H1 (cell line): ENCODE results near the gene IRX4. TPM values are rescaled to one million over a fixed set of nuclear protein-coding genes. Genes with fewer than 3 reads are reported as not detected.

Source experiments
- CTCF ChIA-PET: fragments of 300-600 bp; sonication (Branson Sonifier 250); formaldehyde crosslinking; loops from one replicate; lab custom pipeline; 2021; ENCODE audit not compliant: partially characterized antibody; lab: Charles Lee
- POLR2A ChIA-PET: fragments of 300-600 bp; sonication (Branson Sonifier 250); formaldehyde crosslinking; loops from one replicate; lab custom pipeline; 2021; ENCODE audit warnings: inconsistent platforms; ENCODE audit not compliant: partially characterized antibody; lab: Charles Lee
- DNase-seq, 2 experiments: peaks; one replicate each; pipeline versions ENCODE4 v3.0.0 to v3.0.0-alpha.2; 2010 to 2022; ENCODE audit warnings: low spot score in 2 of 2, low read depth in 1 of 2, mixed read lengths in 1 of 2
- FAIRE-seq: peaks from 2 replicates; lab custom pipeline; 2011; peaks lifted over from hg19 to GRCh38; lab: Jason Lieb, UNC
- H2AFZ ChIP-seq: 2 replicates; pipeline ENCODE4 v1.8.1; 2012; ENCODE audit warnings: low read length, inconsistent platforms
- H2AK5ac ChIP-seq: 2 replicates; pipeline ENCODE4 v1.6.1; 2013; ENCODE audit warnings: low read depth, low read length
- H2BK120ac ChIP-seq: replicated peaks from 2 replicates; pipeline ENCODE3; 2013; ENCODE audit warnings: low read depth, low read length, inconsistent platforms
- H2BK12ac ChIP-seq: 2 replicates; pipeline ENCODE4 v1.6.1; 2013; ENCODE audit warnings: low read depth, low read length
- H2BK15ac ChIP-seq: 2 replicates; pipeline ENCODE4 v1.6.1; 2013; ENCODE audit warnings: low read length
- H2BK20ac ChIP-seq: 2 replicates; pipeline ENCODE4 v1.6.1; 2013; ENCODE audit warnings: low read length
- H2BK5ac ChIP-seq: 2 replicates; pipeline ENCODE4 v1.6.1; 2013; ENCODE audit warnings: low read depth, low read length
- H3K14ac ChIP-seq: 2 replicates; pipeline ENCODE4 v1.6.1; 2013; ENCODE audit warnings: inconsistent platforms; ENCODE audit not compliant: insufficient read length
- H3K18ac ChIP-seq: 2 replicates; pipeline ENCODE4 v1.6.1; 2013; ENCODE audit warnings: low read length; ENCODE audit errors: extremely low read depth
- H3K23ac ChIP-seq: 2 replicates; pipeline ENCODE4 v1.6.1; 2013; ENCODE audit warnings: inconsistent platforms; ENCODE audit not compliant: insufficient read length
- H3K23me2 ChIP-seq: 2 replicates; pipeline ENCODE4 v1.6.1; 2013; ENCODE audit warnings: low read depth, low read length
- H3K27ac ChIP-seq: 2 replicates; pipeline ENCODE4 v1.6.1; 2011; ENCODE audit warnings: low read depth, low read length, inconsistent platforms
- H3K27me3 ChIP-seq, 4 experiments: replicated peaks in 1 of 4; 1 replicate in 1 of 4; 2 replicates in 3 of 4; pipeline versions ENCODE4 v1.6.1 to v1.8.1; 2011 to 2013; ENCODE audit warnings: low read length in 3 of 4, mild to moderate bottlenecking in 3 of 4, inconsistent platforms in 2 of 4, mixed read lengths in 2 of 4, moderate library complexity in 1 of 4; ENCODE audit not compliant: control insufficient read depth in 3 of 4, insufficient read depth in 3 of 4; ENCODE audit errors: extremely low read depth in 1 of 4
- H3K36me3 ChIP-seq, 4 experiments: 2 replicates each; pipeline versions ENCODE4 v1.6.1 to v1.8.1; 2011 to 2013; ENCODE audit warnings: mild to moderate bottlenecking in 4 of 4, low read length in 3 of 4, moderate library complexity in 2 of 4, control low read depth in 1 of 4, inconsistent platforms in 1 of 4; ENCODE audit not compliant: insufficient read depth in 4 of 4, control insufficient read depth in 2 of 4
- H3K4ac ChIP-seq: replicated peaks from 2 replicates; pipeline ENCODE3; 2013; ENCODE audit warnings: low read length, low read depth, mixed read lengths, inconsistent platforms; ENCODE audit not compliant: insufficient read length
- H3K4me1 ChIP-seq, 4 experiments: replicated peaks in 1 of 4; 1 replicate in 1 of 4; 2 replicates in 3 of 4; pipeline versions ENCODE4 v1.6.1 to v1.8.1; 2011 to 2013; ENCODE audit warnings: low read length in 3 of 4, inconsistent platforms in 2 of 4, mixed read lengths in 1 of 4; ENCODE audit not compliant: insufficient read depth in 4 of 4, control insufficient read depth in 3 of 4
- H3K4me2 ChIP-seq, 2 experiments: 2 replicates each; pipeline versions ENCODE4 v1.6.1 to v1.8.1; 2011 to 2013; ENCODE audit warnings: low read depth in 2 of 2, low read length in 2 of 2, control low read depth in 1 of 2, inconsistent platforms in 1 of 2, mild to moderate bottlenecking in 1 of 2; ENCODE audit not compliant: insufficient read depth in 1 of 2
- H3K4me3 ChIP-seq, 4 experiments: fragments of 200-600, 300-600 bp in 1 of 4; sonication (generic), shearing (Covaris generic), sonication (Bioruptor Twin) in 1 of 4; 2 replicates each; pipeline versions ENCODE4 v1.5.1 to v1.8.1; 2011 to 2016; ENCODE audit warnings: low read length in 4 of 4, low read depth in 3 of 4, control low read depth in 2 of 4, inconsistent platforms in 2 of 4, mild to moderate bottlenecking in 2 of 4, mixed read lengths in 1 of 4, moderate library complexity in 1 of 4; ENCODE audit not compliant: insufficient read depth in 2 of 4; ENCODE audit errors: extremely low read depth in 1 of 4
- H3K56ac ChIP-seq: replicated peaks from 2 replicates; pipeline ENCODE3; 2013; ENCODE audit warnings: low read depth, mild to moderate bottlenecking, mixed read lengths, low read length, inconsistent platforms; ENCODE audit not compliant: insufficient read length
- H3K79me1 ChIP-seq: 2 replicates; pipeline ENCODE4 v1.6.1; 2013; ENCODE audit warnings: low read depth, low read length, control low read depth
- H3K79me2 ChIP-seq, 2 experiments: 2 replicates each; pipeline versions ENCODE4 v1.6.1 to v1.8.1; 2012 to 2013; ENCODE audit warnings: low read length in 2 of 2, mild to moderate bottlenecking in 2 of 2, inconsistent platforms in 1 of 2; ENCODE audit not compliant: insufficient read depth in 2 of 2, control insufficient read depth in 1 of 2
- H3K9ac ChIP-seq, 4 experiments: replicated peaks in 1 of 4; 1 replicate in 1 of 4; 2 replicates in 3 of 4; pipeline versions ENCODE4 v1.6.1 to v1.8.1; 2011 to 2013; ENCODE audit warnings: low read depth in 3 of 4, low read length in 3 of 4, control low read depth in 2 of 4, mild to moderate bottlenecking in 2 of 4, moderate library complexity in 2 of 4, inconsistent platforms in 1 of 4; ENCODE audit errors: extremely low read depth in 1 of 4
- H3K9me3 ChIP-seq, 2 experiments: 2 replicates each; pipeline versions ENCODE4 v1.6.1 to v1.8.1; 2012 to 2013; ENCODE audit warnings: mild to moderate bottlenecking in 2 of 2, moderate library complexity in 2 of 2, control low read depth in 1 of 2, inconsistent platforms in 1 of 2, low read depth in 1 of 2, low read length in 1 of 2, mixed read lengths in 1 of 2; ENCODE audit not compliant: insufficient read depth in 2 of 2
- H4K20me1 ChIP-seq, 2 experiments: replicated peaks in 1 of 2; 2 replicates each; pipeline versions ENCODE3 to v1.8.1; 2011 to 2013; ENCODE audit warnings: inconsistent platforms in 2 of 2, low read length in 2 of 2, mild to moderate bottlenecking in 1 of 2; ENCODE audit not compliant: insufficient read depth in 2 of 2, control insufficient read depth in 1 of 2
- H4K5ac ChIP-seq: 2 replicates; pipeline ENCODE4 v1.6.1; 2013; ENCODE audit warnings: low read length, low read depth, mixed read lengths, inconsistent platforms; ENCODE audit not compliant: insufficient read length
- H4K8ac ChIP-seq: 2 replicates; pipeline ENCODE4 v1.8.0; 2013; ENCODE audit warnings: mild to moderate bottlenecking, moderate library complexity, low read length, inconsistent platforms; ENCODE audit not compliant: insufficient read depth; ENCODE audit errors: extremely low read depth
- H4K91ac ChIP-seq: replicated peaks from 2 replicates; pipeline ENCODE3; 2013; ENCODE audit warnings: low read length, mixed read lengths, inconsistent platforms; ENCODE audit not compliant: insufficient read length
- ASH2L ChIP-seq: fragments of 200-600, 300-600 bp; sonication (generic); IDR thresholded peaks from one replicate; pipeline ENCODE4 v1.7.1; 2017; ENCODE audit warnings: low read length
- CTBP2 ChIP-seq: IDR thresholded peaks from 2 replicates; pipeline ENCODE4 v1.7.0; 2011; ENCODE audit warnings: borderline replicate concordance, mild to moderate bottlenecking, moderate library complexity, mixed read lengths, low read length; ENCODE audit not compliant: insufficient read depth, insufficient read length
- EGR1 ChIP-seq: IDR thresholded peaks from 2 replicates; pipeline ENCODE4 v1.6.1; 2011; ENCODE audit warnings: low read depth, low read length, borderline replicate concordance
- KDM1A ChIP-seq: fragments of 200-600, 300-600 bp; sonication (generic); IDR thresholded peaks from 2 replicates; pipeline ENCODE4 v1.7.1; 2016; ENCODE audit warnings: mild to moderate bottlenecking, low read length, borderline replicate concordance
- SIN3A ChIP-seq, 2 experiments: IDR thresholded peaks in 1 of 2; conservative IDR thresholded peaks in 1 of 2; 2 replicates each; pipeline ENCODE4 v1.6.1; 2011 to 2012; ENCODE audit warnings: low read length in 2 of 2, improper control_type of control experiment in 1 of 2, low read depth in 1 of 2, mild to moderate bottlenecking in 1 of 2
- SUZ12 ChIP-seq: fragments of 200-600 bp; sonication (generic); IDR thresholded peaks from 2 replicates; pipeline ENCODE4 v1.6.1; 2012; ENCODE audit warnings: mild to moderate bottlenecking, inconsistent platforms, low read length, moderate library complexity, mixed read lengths
- WGBS, 2 experiments: shearing (Covaris generic) in 1 of 2; methylation state at CpG; one replicate each; pipeline versions ENCODE4 v1.1.6 to v1.1.7; 2013 to 2015; ENCODE audit warnings: low lambda C conversion rate in 2 of 2, mixed read lengths in 2 of 2, inconsistent platforms in 1 of 2, low coverage in 1 of 2, missing lambda C conversion rate in 1 of 2; ENCODE audit not compliant: insufficient replicate concordance in 2 of 2, insufficient coverage in 1 of 2, insufficient read length in 1 of 2; ENCODE audit errors: extremely low coverage in 1 of 2, missing lambda C conversion rate in 1 of 2; 5-methylcytosine and 5-hydroxymethylcytosine counted together
- polyA plus RNA-seq, 7 experiments: library from polyadenylated mRNA; depleted of rRNA in 3 of 7; stranded (reverse) in 5 of 7; unstranded in 2 of 7; fragments of >200 nt in 5 of 7; fragments of 200-250 nt in 2 of 7; gene quantifications; 1 replicate in 5 of 7; 2 replicates in 1 of 7; 4 replicates in 1 of 7; pipeline versions ENCODE4 v1.2.1 to v1.2.3, GENCODE V29; 2011 to 2013; ENCODE audit warnings: missing spikeins in 2 of 7, mixed read lengths in 2 of 7
- total RNA-seq: library from RNA; stranded (reverse); fragmentation: NEBNext Ultra II Directional; extraction: Animal tissue kit (Norgen Biotek cat#: 25700); gene quantifications from 2 replicates; pipeline ENCODE4 v1.2.1, GENCODE V29; 2021
- TF ChIP-seq, protein P1 (sequence below), 3 experiments: IDR thresholded peaks; 1 replicate in 2 of 3; 2 replicates in 1 of 3; pipeline versions ENCODE4 v1.5.1 to v1.6.1; 2011; ENCODE audit warnings: low read length in 3 of 3, mild to moderate bottlenecking in 3 of 3, inconsistent platforms in 2 of 3, low read depth in 1 of 3, moderate library complexity in 1 of 3; ENCODE audit not compliant: insufficient read depth in 1 of 3; ENCODE audit errors: control extremely low read depth in 1 of 3
- TF ChIP-seq, protein P2 (sequence below): IDR thresholded peaks from 2 replicates; pipeline ENCODE4 v1.6.1; 2012; ENCODE audit warnings: inconsistent platforms

IRX4 gene
- total and polyA plus RNA-seq, 2 of the 8 experiments (the other 6 are each of a cell fraction or from before 2014, with no cell fraction given) = 0.45 to 1.2 TPM

DNA sequence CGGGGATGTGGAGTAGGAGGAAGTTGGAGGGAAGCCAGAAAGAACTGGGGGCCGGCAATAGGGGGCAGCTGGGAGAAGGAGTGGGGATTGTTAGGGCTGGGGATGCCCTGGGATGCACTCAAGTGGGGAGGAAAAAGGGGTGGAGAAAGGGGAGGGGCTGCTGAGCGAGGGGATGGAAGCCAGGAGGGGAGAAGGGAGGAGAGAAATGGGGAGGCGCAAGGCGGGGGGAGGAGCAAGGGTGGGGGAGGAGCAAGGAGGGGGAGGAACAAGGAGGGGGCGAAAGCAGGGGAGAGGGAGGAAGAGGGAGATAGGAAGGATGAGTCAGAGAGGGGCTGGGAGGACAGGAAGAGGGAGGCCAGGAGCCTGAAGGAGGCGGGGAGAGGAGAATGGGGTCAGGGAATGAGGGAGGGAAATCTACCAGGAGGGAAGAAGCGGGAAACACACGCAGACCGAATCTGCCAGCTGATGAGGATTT is 1.6 kb downstream of the IRX4 start:
- Histone ChIP-seq H4K5ac (no peak overlapping the region), H3K79me2 (no peaks in the 10 kb centered on the region), H3K4me2 (peak overlapping the region; percentile 73 to 83), H4K20me1 (peaks cover 11 to 28% of the 10 kb centered on the region in 2 experiments), H3K23me2 (peaks cover 23% of the 10 kb centered on the region; the same call in 1 of the 2 replicates), H3K79me1 (no peaks in the 10 kb centered on the region), H3K27me3 (peaks cover 86 to 99% (median 97%) of the 10 kb centered on the region in 4 experiments), H3K9ac (no peak overlapping the region), H2BK12ac (0 out of 2 replicates have a peak overlapping the region, but pooled peaks have one; percentile 50), H3K14ac (no peak overlapping the region), H3K36me3 (peaks cover 0 to 12% (median 0%) of the 10 kb centered on the region in 4 experiments; a peak in 1 of 8 replicates), H2BK5ac (no peak overlapping the region; the same call in 1 of the 2 replicates), H3K56ac (no peak overlapping the region), H3K4ac (no peak overlapping the region), H3K27ac (no peak overlapping the region), H4K91ac (no peak overlapping the region), H3K23ac (no peak overlapping the region), H2BK15ac (no peak overlapping the region), H2BK120ac (no peak overlapping the region), H3K4me3 (peak overlapping the region; percentile 21 to 62 (median 32); a peak in 6 of 8 replicates), H2BK20ac (no peak overlapping the region), H4K8ac (no peak overlapping the region), H2AFZ (no peak overlapping the region), H2AK5ac (no peak overlapping the region), H3K4me1 (peaks cover 3 to 55% (median 33%) of the 10 kb centered on the region in 4 experiments), H3K18ac (peak overlapping the region; percentile 83; the same call in 1 of the 2 replicates), H3K9me3 (peaks cover 0 to 3% of the 10 kb centered on the region in 2 experiments; a peak in 1 of 4 replicates)
- FAIRE-seq (peak; percentile 58), DNase-seq (peak; percentile 76 to 77)
- POLR2A ChIA-PET = interaction anchor here (0.6 to 1.3 kb wide), 6 partner anchors 25 to 365 kb away, joined by 3 to 4 read pairs (median 3); no protein-coding TSS in a partner anchor
- WGBS, 2 experiments = 0% methylated on average over 1 of the region's 10 CpGs; no CpG with 5 or more reads in 1 of the 2 experiments
- CTCF ChIA-PET = interaction anchor here (0.7 to 1.1 kb wide), 4 partner anchors 13 to 122 kb away, joined by 3 to 4 read pairs (median 3); no protein-coding TSS in a partner anchor
- TF ChIP-seq, protein P1, sequence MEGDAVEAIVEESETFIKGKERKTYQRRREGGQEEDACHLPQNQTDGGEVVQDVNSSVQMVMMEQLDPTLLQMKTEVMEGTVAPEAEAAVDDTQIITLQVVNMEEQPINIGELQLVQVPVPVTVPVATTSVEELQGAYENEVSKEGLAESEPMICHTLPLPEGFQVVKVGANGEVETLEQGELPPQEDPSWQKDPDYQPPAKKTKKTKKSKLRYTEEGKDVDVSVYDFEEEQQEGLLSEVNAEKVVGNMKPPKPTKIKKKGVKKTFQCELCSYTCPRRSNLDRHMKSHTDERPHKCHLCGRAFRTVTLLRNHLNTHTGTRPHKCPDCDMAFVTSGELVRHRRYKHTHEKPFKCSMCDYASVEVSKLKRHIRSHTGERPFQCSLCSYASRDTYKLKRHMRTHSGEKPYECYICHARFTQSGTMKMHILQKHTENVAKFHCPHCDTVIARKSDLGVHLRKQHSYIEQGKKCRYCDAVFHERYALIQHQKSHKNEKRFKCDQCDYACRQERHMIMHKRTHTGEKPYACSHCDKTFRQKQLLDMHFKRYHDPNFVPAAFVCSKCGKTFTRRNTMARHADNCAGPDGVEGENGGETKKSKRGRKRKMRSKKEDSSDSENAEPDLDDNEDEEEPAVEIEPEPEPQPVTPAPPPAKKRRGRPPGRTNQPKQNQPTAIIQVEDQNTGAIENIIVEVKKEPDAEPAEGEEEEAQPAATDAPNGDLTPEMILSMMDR (IDR thresholded peaks at IDR 0.05; ENCODE audit: control extremely low read depth in 1 of 3, insufficient read depth in 1 of 3, low read depth in 1 of 3, low read length in 3 of 3) = no peak
- TF ChIP-seq SUZ12 (no peak), ASH2L (peak; percentile 44), EGR1 (peak; percentile 33; the same call in 1 of the 2 replicates), KDM1A (peak; percentile 15; the same call in 1 of the 2 replicates), SIN3A (conservative IDR thresholded peaks at IDR 0.05 in 1 of 2, IDR thresholded peaks at IDR 0.05 in 1 of 2; ENCODE audit: low read depth in 1 of 2, low read length in 2 of 2) (peak in 1 of 2 experiments; percentile 53; a peak in 1 of 4 replicates), CTBP2 (peak; percentile 64)
- TF ChIP-seq, protein P2, sequence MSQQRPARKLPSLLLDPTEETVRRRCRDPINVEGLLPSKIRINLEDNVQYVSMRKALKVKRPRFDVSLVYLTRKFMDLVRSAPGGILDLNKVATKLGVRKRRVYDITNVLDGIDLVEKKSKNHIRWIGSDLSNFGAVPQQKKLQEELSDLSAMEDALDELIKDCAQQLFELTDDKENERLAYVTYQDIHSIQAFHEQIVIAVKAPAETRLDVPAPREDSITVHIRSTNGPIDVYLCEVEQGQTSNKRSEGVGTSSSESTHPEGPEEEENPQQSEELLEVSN = peak; percentile 84
